Gastroesophageal sphincter (tissue), 3 donors: Measurements from ENCODE around the gene PTPRE.

Experiments used
- CTCF ChIP-seq, 4 experiments: fragments of 200-600 bp in 2 of 4; fragments of 450-650 bp in 2 of 4; sonication (generic) in 1 of 4; IDR thresholded peaks; one replicate each; pipeline ENCODE4 v1.5.1; 2017 to 2019; ENCODE audit warnings: antibody characterized with exemption in 4 of 4, mild to moderate bottlenecking in 2 of 4, moderate library complexity in 2 of 4
- EP300 ChIP-seq: sonication (generic); formaldehyde crosslinking; IDR thresholded peaks from one replicate; pipeline ENCODE4 v1.6.1; 2017; ENCODE audit warnings: antibody characterized with exemption, mild to moderate bottlenecking
- POLR2A ChIP-seq, 2 donors: fragments of 450-650 bp; IDR thresholded peaks; one replicate each; pipeline ENCODE4 v1.6.1; 2017; ENCODE audit warnings: antibody characterized with exemption in 2 of 2, mild to moderate bottlenecking in 2 of 2, moderate library complexity in 1 of 2

- TF ChIP-seq POLR2A (IDR thresholded peaks at IDR 0.05) (no peak), CTCF (IDR thresholded peaks at IDR 0.05) (no peak), EP300 (no peak)
Observed at GRCh38 chr10:127877699-127878098, 29.2 kb upstream of the PTPRE start.
